Colonic mucosa (tissue), 4 donors: ENCODE results near the gene SFTPD. TPM values are rescaled to one million over a fixed set of nuclear protein-coding genes. Genes with fewer than 3 reads are reported as not detected.
"Not testable (repeated sequence)": the region's sequence is repeated elsewhere in the genome, so short reads cannot be mapped to it uniquely, and the experiment has no call there.

Experiments
- DNase-seq: peaks from one replicate; pipeline ENCODE4 v3.0.0-alpha.2; 2020
- H3K27ac ChIP-seq: fragments of 200-600 bp; one replicate; pipeline ENCODE4 v1.8.0; 2021
- H3K27me3 ChIP-seq: fragments of 200-600 bp; one replicate; pipeline ENCODE4 v1.8.0; 2021
- H3K36me3 ChIP-seq: fragments of 200-600 bp; one replicate; pipeline ENCODE4 v1.8.0; 2021
- H3K4me1 ChIP-seq: fragments of 200-600 bp; one replicate; pipeline ENCODE4 v1.8.0; 2021; ENCODE audit warnings: mild to moderate bottlenecking
- H3K4me3 ChIP-seq: fragments of 200-600 bp; one replicate; pipeline ENCODE4 v1.8.0; 2021
- H3K9ac ChIP-seq, 2 donors: one replicate each; pipeline ENCODE4 v1.7.0; 2013; ENCODE audit warnings: control low read depth in 2 of 2, low read depth in 2 of 2, low read length in 2 of 2
- H3K9me3 ChIP-seq: fragments of 200-600 bp; one replicate; pipeline ENCODE4 v1.8.0; 2021
- CTCF ChIP-seq: fragments of 200-600 bp; IDR thresholded peaks from one replicate; pipeline ENCODE4 v1.8.0; 2022; ENCODE audit warnings: antibody characterized with exemption, mild to moderate bottlenecking
- intact Hi-C: fragments of 100-400 bp; cut with DNase I; formaldehyde crosslinking; loops from one replicate; pipeline ENCODE4 v1.14.1; 2022
- total RNA-seq, 2 donors: library from RNA; stranded (reverse); fragmentation: NEBNext Ultra II Directional in 1 of 2; extraction: Animal tissue kit (Norgen Biotek cat#: 25700) in 1 of 2; gene quantifications; one replicate each; pipeline ENCODE4 v1.2.1, GENCODE V29; 2021
- donor health status: healthy.
- donor health status: DM: no; HTN: no; CAD: no.
- donor health status: DM: no; HTN: no; CAD: no.

Gene SFTPD
- total RNA-seq, 2 donors from 2014 or later = 0.27 to 0.67 TPM

- H3K4me1 ChIP-seq = no peaks in the 10 kb centered on the region
- no peaks in the 10 kb centered on the region for H3K9me3 ChIP-seq
- no peaks in the 10 kb centered on the region for H3K36me3 ChIP-seq
- H3K27me3 ChIP-seq = no peaks in the 10 kb centered on the region
- H3K4me3 ChIP-seq = no peak overlapping the region
- intact Hi-C loops = no loop called here
- TF ChIP-seq CTCF = no peak
- no peak overlapping the region for H3K9ac ChIP-seq
- no peak for DNase-seq
- no peak overlapping the region for H3K27ac ChIP-seq
These were observed 50.1 kb downstream of the SFTPD start for GRCh38 chr10:79898597-79899325.

- H3K27ac ChIP-seq, intact Hi-C loops, H3K4me3 ChIP-seq, H3K4me1 ChIP-seq, DNase-seq, H3K9me3 ChIP-seq, H3K9ac ChIP-seq, H3K27me3 ChIP-seq, H3K36me3 ChIP-seq: not testable (repeated sequence)
These were observed 56.0 kb downstream of the SFTPD start for GRCh38 chr10:79892896-79893295.

GRCh38 chr10:79890469-79890868 is 58.4 kb downstream of the SFTPD start:
- no peak for TF ChIP-seq CTCF
- Histone ChIP-seq H3K27me3 (no peaks in the 10 kb centered on the region), H3K4me1 (no peaks in the 10 kb centered on the region), H3K36me3 (no peaks in the 10 kb centered on the region), H3K9me3 (no peaks in the 10 kb centered on the region), H3K27ac (no peak overlapping the region), H3K4me3 (no peak overlapping the region), H3K9ac (no peak overlapping the region)
- no peak for DNase-seq
- intact Hi-C loops = no loop called here

GRCh38 chr10:79888984-79889383 is 59.9 kb downstream of the SFTPD start:
- not testable (repeated sequence) for H3K36me3 ChIP-seq, H3K9ac ChIP-seq

More at GRCh38 chr10:79888984-79889383, 59.9 kb downstream of the SFTPD start:
- intact Hi-C loops, H3K27me3 ChIP-seq, H3K9me3 ChIP-seq, DNase-seq, H3K4me1 ChIP-seq, H3K27ac ChIP-seq, H3K4me3 ChIP-seq: not testable (repeated sequence)

Other genes starting within 250 kb of the SFTPD start
- 1 to 10 TPM in 1 of 2 donors, under 1 TPM in 1; 0.98 to 1.2 TPM for gene NUTM2B, start 245.9 kb downstream of the SFTPD start, total RNA-seq
- gene NUTM2E, start 122.4 kb downstream of the SFTPD start, total RNA-seq = under 1 TPM in 1 of 2 donors, not detected in 1; 0.08 TPM
- gene TMEM254, start 129.6 kb upstream of the SFTPD start, total RNA-seq = 10 to 100 TPM; 15.7 to 32.0 TPM
- gene PLAC9, start 183.6 kb upstream of the SFTPD start, total RNA-seq = 1 to 10 TPM; 3.9 to 6.0 TPM